ENCODE data around the gene LEAP2.

LEAP2 gene

GRCh38 chr5:132873119-132873929, at the start of gene LEAP2:
Gene LEAP2 (plus strand): TSS chr5:132873668. CDS start chr5:132873695, 27 bp downstream.
- DNase-seq (ENCODE audit: low read depth) = no peak

GRCh38 chr5:132824426-132824825, 49.0 kb upstream of the LEAP2 start:
- DNase-seq (ENCODE audit: low read depth) = no peak

- no peak for DNase-seq (ENCODE audit: low read depth)
These were observed 48.2 kb upstream of the LEAP2 start for GRCh38 chr5:132825033-132825833.

GRCh38 chr5:132825834-132826391, 47.6 kb upstream of the LEAP2 start:
- no peak for DNase-seq (ENCODE audit: low read depth)

GRCh38 chr5:132826424-132827082, 46.9 kb upstream of the LEAP2 start:
- DNase-seq (ENCODE audit: low read depth) = no peak

GRCh38 chr5:132827943-132828673, 45.4 kb upstream of the LEAP2 start:
- no peak for DNase-seq (ENCODE audit: low read depth)

- DNase-seq (ENCODE audit: low read depth) = no peak
These were observed 44.5 kb upstream of the LEAP2 start for GRCh38 chr5:132828846-132829494.

GRCh38 chr5:132829742-132830435, 43.6 kb upstream of the LEAP2 start:
- no peak for DNase-seq (ENCODE audit: low read depth)

- DNase-seq (ENCODE audit: low read depth) = no peak
These were observed 42.9 kb upstream of the LEAP2 start, which contains the start of gene SHROOM1 for GRCh38 chr5:132830436-132831094. Gene SHROOM1 (minus strand): TSS chr5:132830647. CDS start chr5:132826140, 4,507 bp downstream.

- DNase-seq (ENCODE audit: low read depth) = no peak
These were observed 42.2 kb upstream of the LEAP2 start for GRCh38 chr5:132831095-132831860.

GRCh38 chr5:132832612-132833011, 40.9 kb upstream of the LEAP2 start:
- DNase-seq (ENCODE audit: low read depth) = no peak

- no peak for DNase-seq (ENCODE audit: low read depth)
These were observed 39.4 kb upstream of the LEAP2 start for GRCh38 chr5:132834057-132834456.

- no peak for DNase-seq (ENCODE audit: low read depth)
These were observed 36.6 kb upstream of the LEAP2 start for GRCh38 chr5:132836852-132837251.

GRCh38 chr5:132837868-132838267, 35.6 kb upstream of the LEAP2 start:
- no peak for DNase-seq (ENCODE audit: low read depth)

- no peak for DNase-seq (ENCODE audit: low read depth)
These were observed 34.8 kb upstream of the LEAP2 start for GRCh38 chr5:132838516-132839282.

- DNase-seq (ENCODE audit: low read depth) = no peak
These were observed 33.8 kb upstream of the LEAP2 start for GRCh38 chr5:132839426-132840301.

- no peak for DNase-seq (ENCODE audit: low read depth)
These were observed 33.2 kb upstream of the LEAP2 start for GRCh38 chr5:132840313-132840712.

All from GM04503 (cell line).